OCI-M2 (cell line): ENCODE results near the gene C6orf47.

ENCODE experiments used
- DNase-seq: peaks from one replicate; lab custom pipeline; 2025; ENCODE audit not compliant: unreplicated experiment; lab: John Stamatoyannopoulos, UW

The C6orf47 gene

GRCh38 chr6:31614684-31615578, 45.6 kb downstream of the C6orf47 start, which contains the start of gene AIF1:
Gene AIF1 (plus strand): TSS chr6:31615234. CDS start chr6:31615330, 96 bp downstream.
- no peak for DNase-seq

- no peak for DNase-seq
These were observed 46.4 kb downstream of the C6orf47 start for GRCh38 chr6:31614075-31614619.

GRCh38 chr6:31610968-31611367, 49.6 kb downstream of the C6orf47 start:
- DNase-seq, result no peak

GRCh38 chr6:31609519-31610406, 50.8 kb downstream of the C6orf47 start:
- DNase-seq, result no peak
